Smooth muscle cell (in vitro differentiated cells): ENCODE data around the gene GHITM. TPM values are rescaled to one million over a fixed set of nuclear protein-coding genes. Genes with fewer than 3 reads are reported as not detected.

Experiments
- DNase-seq: peaks from one replicate; lab custom pipeline; 2025; ENCODE audit not compliant: unreplicated experiment; lab: John Stamatoyannopoulos, UW
- H2AFZ ChIP-seq: fragments of 200-600 bp; sonication (generic); 2 replicates; pipeline ENCODE4 v1.6.0; 2016; ENCODE audit warnings: antibody characterized with exemption, low read depth, mild to moderate bottlenecking
- H3F3A ChIP-seq: fragments of 200-600 bp; sonication (generic); 2 replicates; pipeline ENCODE4 v1.6.0; 2017; ENCODE audit warnings: antibody characterized with exemption, low read depth
- H3K27ac ChIP-seq: fragments of 200-600 bp; sonication (generic); 2 replicates; pipeline ENCODE4 v1.5.1; 2016; ENCODE audit warnings: low read depth, mild to moderate bottlenecking
- H3K27me3 ChIP-seq: fragments of 200-600 bp; sonication (generic); 2 replicates; pipeline ENCODE4 v1.6.1; 2016; ENCODE audit warnings: low read depth, mild to moderate bottlenecking
- H3K36me3 ChIP-seq: fragments of 200-600 bp; sonication (generic); 2 replicates; pipeline ENCODE4 v1.5.1; 2016; ENCODE audit warnings: low read depth
- H3K4me1 ChIP-seq: fragments of 200-600 bp; sonication (generic); 2 replicates; pipeline ENCODE4 v1.5.1; 2016; ENCODE audit warnings: low read depth
- H3K4me2 ChIP-seq: fragments of 200-600 bp; sonication (generic); 2 replicates; pipeline ENCODE4 v1.6.0; 2016; ENCODE audit warnings: mild to moderate bottlenecking
- H3K4me3 ChIP-seq: fragments of 200-600 bp; sonication (generic); 2 replicates; pipeline ENCODE4 v1.5.1; 2016; ENCODE audit warnings: mild to moderate bottlenecking
- H3K79me2 ChIP-seq: fragments of 200-600 bp; sonication (generic); 2 replicates; pipeline ENCODE4 v1.6.0; 2016; ENCODE audit warnings: low read depth, mild to moderate bottlenecking
- H3K9ac ChIP-seq: fragments of 200-600 bp; sonication (generic); 2 replicates; pipeline ENCODE4 v1.6.0; 2016; ENCODE audit warnings: low read depth
- H3K9me3 ChIP-seq: fragments of 200-600 bp; sonication (generic); replicated peaks from 2 replicates; pipeline ENCODE4 v1.5.1; 2016; ENCODE audit warnings: low read depth
- H4K20me1 ChIP-seq: fragments of 200-600 bp; sonication (generic); 2 replicates; pipeline ENCODE4 v1.6.0; 2016; ENCODE audit warnings: low read depth
- WGBS: methylation state at CpG from one replicate; pipeline ENCODE4 v1.1.7; 2016; ENCODE audit warnings: low lambda C conversion rate; 5-methylcytosine and 5-hydroxymethylcytosine counted together
- polyA plus RNA-seq: library from polyadenylated mRNA; unstranded; fragments of >200 nt; fragmentation: Nextera tagmentation; extraction: Ambion mirVana; gene quantifications from 2 replicates; pipeline ENCODE4 v1.2.1, GENCODE V29; 2016
- total RNA-seq: library from RNA; depleted of rRNA; stranded (reverse); fragments of >200 nt; gene quantifications from 2 replicates; pipeline ENCODE4 v1.2.3, GENCODE V29; 2014
- TF ChIP-seq, protein P1 (sequence below): fragments of 200-600 bp; sonication (generic); IDR thresholded peaks from 2 replicates; pipeline ENCODE4 v1.5.1; 2017; ENCODE audit warnings: borderline replicate concordance, mild to moderate bottlenecking, antibody characterized with exemption; ENCODE audit not compliant: insufficient read depth, poor library complexity, severe bottlenecking

Gene GHITM
- total and polyA plus RNA-seq, 2 experiments from 2014 or later, result 160 to 171 TPM

DNA sequence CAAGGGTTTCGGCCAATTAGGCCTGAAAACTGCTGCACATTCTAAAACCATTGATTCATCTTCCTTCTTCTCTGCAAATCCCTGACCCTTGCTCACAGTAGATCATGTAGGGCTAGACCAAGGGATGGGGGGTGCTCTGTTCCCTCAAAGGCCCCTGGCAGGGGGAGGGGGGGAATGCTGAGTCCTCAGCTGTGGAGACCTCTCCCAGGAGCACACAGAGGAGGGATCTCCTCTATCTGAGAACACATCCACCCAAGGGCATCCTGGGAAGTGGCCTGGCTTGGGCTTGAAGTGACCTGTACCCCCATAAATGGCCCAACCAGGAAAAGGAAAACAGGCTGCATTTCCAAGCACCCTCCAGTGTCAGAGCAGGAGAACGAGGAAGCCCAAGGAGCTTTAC, 54.0 kb downstream of the GHITM start:
- Histone ChIP-seq H2AFZ (no peak overlapping the region), H3F3A (no peaks in the 10 kb centered on the region), H4K20me1 (no peaks in the 10 kb centered on the region), H3K4me1 (no peaks in the 10 kb centered on the region), H3K4me3 (no peak overlapping the region), H3K36me3 (no peaks in the 10 kb centered on the region), H3K9me3 (no peaks in the 10 kb centered on the region), H3K27ac (no peak overlapping the region), H3K4me2 (no peak overlapping the region), H3K79me2 (no peaks in the 10 kb centered on the region), H3K27me3 (peaks cover 63% of the 10 kb centered on the region), H3K9ac (no peak overlapping the region)
- TF ChIP-seq, protein P1, sequence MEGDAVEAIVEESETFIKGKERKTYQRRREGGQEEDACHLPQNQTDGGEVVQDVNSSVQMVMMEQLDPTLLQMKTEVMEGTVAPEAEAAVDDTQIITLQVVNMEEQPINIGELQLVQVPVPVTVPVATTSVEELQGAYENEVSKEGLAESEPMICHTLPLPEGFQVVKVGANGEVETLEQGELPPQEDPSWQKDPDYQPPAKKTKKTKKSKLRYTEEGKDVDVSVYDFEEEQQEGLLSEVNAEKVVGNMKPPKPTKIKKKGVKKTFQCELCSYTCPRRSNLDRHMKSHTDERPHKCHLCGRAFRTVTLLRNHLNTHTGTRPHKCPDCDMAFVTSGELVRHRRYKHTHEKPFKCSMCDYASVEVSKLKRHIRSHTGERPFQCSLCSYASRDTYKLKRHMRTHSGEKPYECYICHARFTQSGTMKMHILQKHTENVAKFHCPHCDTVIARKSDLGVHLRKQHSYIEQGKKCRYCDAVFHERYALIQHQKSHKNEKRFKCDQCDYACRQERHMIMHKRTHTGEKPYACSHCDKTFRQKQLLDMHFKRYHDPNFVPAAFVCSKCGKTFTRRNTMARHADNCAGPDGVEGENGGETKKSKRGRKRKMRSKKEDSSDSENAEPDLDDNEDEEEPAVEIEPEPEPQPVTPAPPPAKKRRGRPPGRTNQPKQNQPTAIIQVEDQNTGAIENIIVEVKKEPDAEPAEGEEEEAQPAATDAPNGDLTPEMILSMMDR, result no peak
- 87% methylated on average over 2 of the region's 2 CpGs for WGBS
- no peak for DNase-seq

DNA sequence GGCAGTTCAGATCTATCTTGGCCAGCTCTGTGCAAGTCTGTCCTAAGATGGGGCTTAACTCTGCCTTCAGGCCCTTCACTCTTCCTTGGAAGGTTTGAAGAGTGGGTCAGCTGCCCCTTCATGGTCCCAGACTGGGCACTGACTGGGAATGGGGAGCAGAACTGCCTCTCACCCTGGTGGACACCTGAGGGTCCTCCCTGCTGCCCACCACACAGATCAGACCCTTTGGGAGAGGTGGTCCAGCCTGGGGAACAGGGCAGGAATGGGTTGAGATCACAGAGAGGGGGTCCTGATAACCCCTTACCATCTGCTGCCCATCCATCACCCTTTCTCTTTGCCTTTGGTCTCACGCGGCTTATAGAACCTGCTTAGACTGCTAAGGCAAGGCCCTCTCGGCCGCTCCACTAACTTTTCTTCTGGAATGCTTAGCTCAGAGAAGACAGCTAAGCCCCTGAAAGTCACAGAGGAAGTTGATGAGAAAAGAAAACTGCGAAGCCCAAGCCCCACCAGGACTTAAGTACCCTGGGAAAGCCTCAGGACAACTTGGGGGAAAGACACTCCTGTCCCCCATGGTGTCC, 54.6 kb downstream of the GHITM start:
- TF ChIP-seq, protein P1, result no peak
- peak overlapping the region; percentile 97 for H3K4me2 ChIP-seq
- H3F3A ChIP-seq, result no peaks in the 10 kb centered on the region
- no peak overlapping the region for H3K9ac ChIP-seq
- H3K4me3 ChIP-seq, result peak overlapping the region; percentile 69
- no peaks in the 10 kb centered on the region for H4K20me1 ChIP-seq
- peak overlapping the region; percentile 94 for H2AFZ ChIP-seq
- H3K9me3 ChIP-seq, result no peaks in the 10 kb centered on the region
- H3K4me1 ChIP-seq, result no peaks in the 10 kb centered on the region
- peaks cover 63% of the 10 kb centered on the region for H3K27me3 ChIP-seq
- H3K79me2 ChIP-seq, result no peaks in the 10 kb centered on the region
- H3K36me3 ChIP-seq, result no peaks in the 10 kb centered on the region
- 43% methylated on average over 5 of the region's 5 CpGs for whole genome bisulfite sequencing
- no peak overlapping the region for H3K27ac ChIP-seq
- no peak for DNase-seq

DNA sequence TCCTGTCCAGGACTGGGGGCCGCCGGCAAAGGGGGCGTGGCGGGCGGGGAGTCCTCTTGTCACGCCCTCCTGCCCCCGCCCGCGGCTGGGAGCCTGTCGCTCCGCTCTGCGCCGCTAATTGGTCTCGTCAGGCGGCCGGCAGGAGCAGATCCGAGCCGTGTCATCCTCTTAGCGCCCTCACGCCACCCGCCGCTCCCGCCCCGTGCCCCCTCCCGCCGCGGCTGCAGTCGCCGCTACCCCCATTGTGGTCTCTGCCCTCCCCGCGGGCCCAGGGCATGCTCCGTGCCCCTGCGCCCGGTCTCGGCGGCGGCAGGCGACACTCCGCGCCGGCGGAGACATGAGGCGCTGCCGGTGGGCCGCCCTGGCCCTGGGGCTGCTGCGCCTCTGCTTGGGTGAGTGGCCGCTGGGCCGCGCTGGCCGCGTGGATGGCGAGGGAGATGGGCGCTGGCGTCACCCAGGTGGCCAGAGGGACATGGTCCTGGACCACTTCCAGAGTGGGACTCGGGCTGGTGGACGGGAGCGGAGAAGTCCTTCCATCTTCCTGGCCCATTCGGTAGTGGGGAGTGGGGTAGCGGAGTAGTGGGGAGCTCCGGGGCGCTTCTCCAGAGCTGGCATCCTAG, 55.2 kb downstream of the GHITM start, which contains the start of gene CDHR1:
Gene CDHR1 (plus strand): TSS at position 114 of the 620 bp plus-strand sequence. CDS start 224 bp downstream, at position 338.
- Histone ChIP-seq H3K9ac (no peak within 1 kb of the TSS), H3K4me2 (peak within 1 kb of the TSS; percentile 97)

More for the DNA sequence above, 55.2 kb downstream of the GHITM start, which contains the start of gene CDHR1:
- Histone ChIP-seq H3K79me2 (no peaks in the 10 kb centered on the region), H3K4me1 (no peaks in the 10 kb centered on the region), H3F3A (no peaks in the 10 kb centered on the region), H3K36me3 (no peaks in the 10 kb centered on the region), H3K4me3 (peak within 1 kb of the TSS; percentile 69), H3K27me3 (peaks cover 63% of the 10 kb centered on the region), H4K20me1 (no peaks in the 10 kb centered on the region), H3K9me3 (no peaks in the 10 kb centered on the region), H2AFZ (peak within 1 kb of the TSS; percentile 94), H3K27ac (no peak within 1 kb of the TSS)
- 5% methylated on average over 37 of the region's 61 CpGs for WGBS
- TF ChIP-seq, protein P1, result no peak
- peak; percentile 32 for DNase-seq
